PFSK-1 (cell line): Measurements from ENCODE around the gene WBP1L.
A peak's percentile ranks its signal among the peaks of the same experiment; 100 is the strongest.

Experiments
- FOXP2 ChIP-seq: optimal IDR thresholded peaks from 2 replicates; pipeline ENCODE3; 2011; ENCODE audit warnings: borderline replicate concordance, control low read depth, inconsistent platforms; ENCODE audit not compliant: insufficient read depth; ENCODE audit errors: extremely low read length, extremely low read depth
- POLR2AphosphoS5 ChIP-seq: IDR thresholded peaks from 2 replicates; pipeline ENCODE4 v1.6.1; 2012; ENCODE audit warnings: low read depth, mild to moderate bottlenecking, control low read depth, low read length, moderate library complexity
- SIN3A ChIP-seq: IDR thresholded peaks from 2 replicates; pipeline ENCODE4 v1.6.1; 2012; ENCODE audit warnings: mild to moderate bottlenecking, low read length, moderate library complexity, borderline replicate concordance; ENCODE audit not compliant: insufficient read depth
- TAF1 ChIP-seq: IDR thresholded peaks from 2 replicates; pipeline ENCODE4 v1.6.1; 2012; ENCODE audit warnings: low read length, control low read depth, borderline replicate concordance; ENCODE audit not compliant: insufficient read depth
- TF ChIP-seq, protein P1 (sequence below), 2 experiments: IDR thresholded peaks; 2 replicates each; pipeline versions ENCODE4 v1.6.1 to v1.8.0; 2011 to 2012; ENCODE audit warnings: low read depth in 2 of 2, low read length in 2 of 2, control low read depth in 1 of 2, inconsistent platforms in 1 of 2, mild to moderate bottlenecking in 1 of 2, moderate library complexity in 1 of 2; ENCODE audit not compliant: insufficient read depth in 1 of 2

Gene WBP1L

DNA sequence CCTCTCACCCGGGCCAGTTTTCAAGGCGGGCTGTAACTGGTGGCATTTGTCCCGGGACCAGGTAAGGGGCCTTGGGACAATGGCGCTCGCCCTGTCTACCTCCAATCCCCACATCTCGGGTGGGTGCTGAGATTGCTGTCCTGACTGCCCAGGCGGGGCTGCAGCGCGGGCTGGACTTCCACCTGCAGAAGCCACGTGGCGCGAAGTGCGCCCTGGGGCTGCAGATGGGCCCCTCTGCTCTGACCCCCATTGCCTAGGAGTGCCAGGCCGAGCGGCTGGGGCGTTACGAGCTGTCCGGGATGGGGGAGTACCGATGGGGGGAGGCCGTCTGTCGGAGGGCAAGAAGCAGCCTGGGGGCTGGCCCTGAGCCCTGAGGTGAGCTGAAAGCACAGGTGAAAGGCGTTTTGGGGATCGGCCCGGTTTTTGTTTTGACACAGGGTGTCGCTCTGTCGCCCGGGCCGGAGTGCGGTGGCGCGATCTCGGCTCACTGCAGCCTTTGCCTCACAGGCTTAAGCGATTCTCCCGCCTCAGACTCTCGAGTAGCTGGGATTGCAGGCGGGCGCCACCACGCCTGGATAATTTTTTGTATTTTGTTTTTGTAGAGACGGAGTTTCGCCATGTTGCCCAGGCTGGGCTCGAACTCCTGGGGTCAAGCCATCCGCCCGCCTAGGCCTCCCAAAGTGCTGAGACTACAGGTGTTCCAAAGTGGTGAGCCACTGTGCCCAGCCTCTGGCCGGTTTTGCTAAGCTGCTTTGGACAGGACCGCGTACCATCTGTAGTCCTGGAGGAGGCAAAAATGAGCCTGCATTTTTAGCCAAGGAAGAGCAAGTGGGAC, 28.9 kb upstream of the WBP1L start, which contains the start of gene SFXN2:
SFXN2 (plus strand) TSS at position 16 of the 835 bp plus-strand sequence. CDS start 12,001 bp downstream, outside the sequence.
- TF ChIP-seq POLR2AphosphoS5 = peak; percentile 56; the same call in 1 of the 2 replicates
- TF ChIP-seq TAF1 = peak; percentile 67; the same call in 1 of the 2 replicates
- TF ChIP-seq, protein P1, sequence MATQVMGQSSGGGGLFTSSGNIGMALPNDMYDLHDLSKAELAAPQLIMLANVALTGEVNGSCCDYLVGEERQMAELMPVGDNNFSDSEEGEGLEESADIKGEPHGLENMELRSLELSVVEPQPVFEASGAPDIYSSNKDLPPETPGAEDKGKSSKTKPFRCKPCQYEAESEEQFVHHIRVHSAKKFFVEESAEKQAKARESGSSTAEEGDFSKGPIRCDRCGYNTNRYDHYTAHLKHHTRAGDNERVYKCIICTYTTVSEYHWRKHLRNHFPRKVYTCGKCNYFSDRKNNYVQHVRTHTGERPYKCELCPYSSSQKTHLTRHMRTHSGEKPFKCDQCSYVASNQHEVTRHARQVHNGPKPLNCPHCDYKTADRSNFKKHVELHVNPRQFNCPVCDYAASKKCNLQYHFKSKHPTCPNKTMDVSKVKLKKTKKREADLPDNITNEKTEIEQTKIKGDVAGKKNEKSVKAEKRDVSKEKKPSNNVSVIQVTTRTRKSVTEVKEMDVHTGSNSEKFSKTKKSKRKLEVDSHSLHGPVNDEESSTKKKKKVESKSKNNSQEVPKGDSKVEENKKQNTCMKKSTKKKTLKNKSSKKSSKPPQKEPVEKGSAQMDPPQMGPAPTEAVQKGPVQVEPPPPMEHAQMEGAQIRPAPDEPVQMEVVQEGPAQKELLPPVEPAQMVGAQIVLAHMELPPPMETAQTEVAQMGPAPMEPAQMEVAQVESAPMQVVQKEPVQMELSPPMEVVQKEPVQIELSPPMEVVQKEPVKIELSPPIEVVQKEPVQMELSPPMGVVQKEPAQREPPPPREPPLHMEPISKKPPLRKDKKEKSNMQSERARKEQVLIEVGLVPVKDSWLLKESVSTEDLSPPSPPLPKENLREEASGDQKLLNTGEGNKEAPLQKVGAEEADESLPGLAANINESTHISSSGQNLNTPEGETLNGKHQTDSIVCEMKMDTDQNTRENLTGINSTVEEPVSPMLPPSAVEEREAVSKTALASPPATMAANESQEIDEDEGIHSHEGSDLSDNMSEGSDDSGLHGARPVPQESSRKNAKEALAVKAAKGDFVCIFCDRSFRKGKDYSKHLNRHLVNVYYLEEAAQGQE (IDR thresholded peaks at IDR 0.05; ENCODE audit: insufficient read depth in 1 of 2, low read depth in 2 of 2, low read length in 2 of 2) = no peak
- no peak for TF ChIP-seq FOXP2
- TF ChIP-seq SIN3A = peak; percentile 48; the same call in 1 of the 2 replicates

DNA sequence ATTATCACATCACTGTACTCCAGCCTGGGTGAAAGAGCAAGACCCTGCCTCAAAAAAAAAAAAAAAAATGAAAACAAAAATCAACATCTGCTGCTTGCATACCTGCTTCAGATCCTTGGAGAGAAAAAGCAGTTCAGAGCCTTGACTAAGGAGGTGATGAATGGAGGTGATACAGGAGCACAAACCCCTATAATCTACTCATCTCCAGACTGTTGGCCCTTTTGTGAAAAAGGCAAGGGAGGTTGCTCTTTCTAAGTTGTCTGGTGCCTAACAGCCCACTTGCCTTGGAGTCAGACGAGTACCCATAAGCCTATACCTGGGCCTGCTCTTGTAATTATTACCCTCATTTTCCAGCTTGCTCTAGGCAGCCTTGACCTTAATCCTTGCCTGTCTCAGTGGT, 27.9 kb upstream of the WBP1L start:
- TF ChIP-seq, protein P1 (IDR thresholded peaks at IDR 0.05; ENCODE audit: insufficient read depth in 1 of 2, low read depth in 2 of 2, low read length in 2 of 2) = no peak

DNA sequence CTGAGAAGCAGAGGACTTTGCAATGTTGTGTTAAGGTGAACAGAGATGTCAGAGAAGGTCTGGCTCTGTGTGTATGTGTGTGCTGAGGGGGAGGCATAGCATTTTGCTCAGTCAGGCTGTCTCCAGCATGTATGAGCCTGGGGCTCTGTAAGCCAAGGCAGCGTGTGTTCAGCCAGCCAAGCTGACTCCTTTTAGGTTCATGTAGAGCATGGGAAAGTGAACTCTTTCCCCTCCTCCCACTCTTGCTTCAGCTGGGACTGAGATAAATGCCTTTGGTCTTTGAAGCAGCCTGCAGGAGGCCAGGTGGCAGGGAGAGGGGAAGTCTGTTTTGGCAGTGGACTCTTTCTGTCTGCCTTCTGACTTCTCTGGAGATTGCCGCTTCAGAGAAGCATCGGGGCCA, 25.5 kb upstream of the WBP1L start:
- TF ChIP-seq FOXP2 = no peak
- TF ChIP-seq POLR2AphosphoS5 = no peak
- no peak for TF ChIP-seq TAF1
- TF ChIP-seq, protein P1 (IDR thresholded peaks at IDR 0.05; ENCODE audit: insufficient read depth in 1 of 2, low read depth in 2 of 2, low read length in 2 of 2) = no peak
- no peak for TF ChIP-seq SIN3A

DNA sequence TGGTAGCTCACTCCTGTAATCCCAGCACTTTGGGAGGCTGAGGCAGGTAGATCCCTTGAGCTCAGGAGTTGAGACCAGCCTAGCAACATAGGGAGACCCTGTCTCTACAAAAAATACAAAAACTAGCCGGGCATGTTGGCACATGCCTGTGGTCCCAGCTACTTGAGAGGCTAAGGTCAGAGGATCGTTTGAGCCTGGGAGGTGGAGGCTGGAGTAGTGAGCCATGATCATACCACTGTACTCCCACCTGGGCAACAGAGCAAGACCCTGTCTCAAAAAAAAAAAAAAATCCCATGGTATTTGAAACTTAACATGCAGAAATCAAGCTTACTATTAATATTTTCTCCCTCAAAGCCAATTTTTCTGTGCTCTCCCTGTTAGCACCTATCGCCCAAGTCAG, 23.4 kb upstream of the WBP1L start:
- TF ChIP-seq, protein P1 (IDR thresholded peaks at IDR 0.05; ENCODE audit: insufficient read depth in 1 of 2, low read depth in 2 of 2, low read length in 2 of 2) = no peak
- TF ChIP-seq FOXP2 (no peak), SIN3A (no peak), TAF1 (no peak), POLR2AphosphoS5 (no peak)
